Keratinocyte (primary cell): ENCODE results near the gene APLP2.

ENCODE experiments used
- EZH2 ChIP-seq: IDR thresholded peaks from one replicate; pipeline ENCODE4 v1.6.1; 2012; ENCODE audit warnings: inconsistent platforms, mild to moderate bottlenecking, low read length, moderate library complexity
- TF ChIP-seq, protein P1 (sequence below), 3 experiments: IDR thresholded peaks in 1 of 3; conservative IDR thresholded peaks in 1 of 3; optimal IDR thresholded peaks in 1 of 3; 2 replicates in 2 of 3; 3 replicates in 1 of 3; pipeline versions ENCODE3 to v1.5.1; 2011; ENCODE audit warnings: low read length in 3 of 3, mild to moderate bottlenecking in 3 of 3, moderate library complexity in 2 of 3, control low read depth in 1 of 3, inconsistent platforms in 1 of 3; ENCODE audit not compliant: insufficient read depth in 2 of 3; ENCODE audit errors: extremely low read depth in 1 of 3

DNA sequence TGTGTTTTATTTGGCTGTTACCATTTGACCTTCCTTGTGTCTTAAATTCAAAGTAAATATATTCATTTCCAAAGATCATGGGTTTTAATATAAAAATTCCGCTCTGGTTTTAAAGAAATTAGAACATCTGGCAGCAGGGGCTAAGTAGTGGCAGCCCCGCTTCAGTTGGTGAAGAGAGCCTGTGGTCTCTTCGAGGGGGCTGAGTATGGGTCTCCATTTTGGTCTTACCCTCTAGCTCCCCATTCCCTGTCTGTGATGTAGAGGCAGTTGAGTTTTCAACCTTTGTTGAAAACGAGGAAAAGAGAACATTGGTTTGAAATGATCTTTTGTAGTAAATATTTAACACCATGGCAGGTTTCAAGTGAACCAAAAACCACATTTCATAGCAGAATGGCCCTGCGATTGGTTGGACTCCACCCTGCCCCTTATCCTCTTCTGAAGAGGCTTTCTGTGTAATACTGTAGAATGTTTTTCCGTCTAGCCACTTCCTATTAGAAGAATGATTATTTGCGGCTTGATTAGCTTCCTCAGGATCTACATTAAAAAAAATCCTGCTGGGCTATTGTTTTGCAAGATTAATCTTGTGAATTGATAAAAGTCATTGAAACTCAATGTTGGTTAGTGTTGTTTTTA, 17.7 kb downstream of the APLP2 start:
- TF ChIP-seq, protein P1, sequence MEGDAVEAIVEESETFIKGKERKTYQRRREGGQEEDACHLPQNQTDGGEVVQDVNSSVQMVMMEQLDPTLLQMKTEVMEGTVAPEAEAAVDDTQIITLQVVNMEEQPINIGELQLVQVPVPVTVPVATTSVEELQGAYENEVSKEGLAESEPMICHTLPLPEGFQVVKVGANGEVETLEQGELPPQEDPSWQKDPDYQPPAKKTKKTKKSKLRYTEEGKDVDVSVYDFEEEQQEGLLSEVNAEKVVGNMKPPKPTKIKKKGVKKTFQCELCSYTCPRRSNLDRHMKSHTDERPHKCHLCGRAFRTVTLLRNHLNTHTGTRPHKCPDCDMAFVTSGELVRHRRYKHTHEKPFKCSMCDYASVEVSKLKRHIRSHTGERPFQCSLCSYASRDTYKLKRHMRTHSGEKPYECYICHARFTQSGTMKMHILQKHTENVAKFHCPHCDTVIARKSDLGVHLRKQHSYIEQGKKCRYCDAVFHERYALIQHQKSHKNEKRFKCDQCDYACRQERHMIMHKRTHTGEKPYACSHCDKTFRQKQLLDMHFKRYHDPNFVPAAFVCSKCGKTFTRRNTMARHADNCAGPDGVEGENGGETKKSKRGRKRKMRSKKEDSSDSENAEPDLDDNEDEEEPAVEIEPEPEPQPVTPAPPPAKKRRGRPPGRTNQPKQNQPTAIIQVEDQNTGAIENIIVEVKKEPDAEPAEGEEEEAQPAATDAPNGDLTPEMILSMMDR (optimal IDR thresholded peaks at IDR 0.05 in 1 of 3, IDR thresholded peaks at IDR 0.05 in 1 of 3, conservative IDR thresholded peaks at IDR 0.05 in 1 of 3; ENCODE audit: extremely low read depth in 1 of 3, insufficient read depth in 2 of 3, low read length in 3 of 3) = no peak
- no peak for TF ChIP-seq EZH2
